Peyer's patch (tissue), 4 donors: Measurements from ENCODE around the gene NFYB. TPM values are rescaled to one million over a fixed set of nuclear protein-coding genes. Genes with fewer than 3 reads are reported as not detected.
A peak's percentile ranks its signal among the peaks of the same experiment; 100 is the strongest.

Experiments
- DNase-seq, 3 donors: peaks; one replicate each; pipeline ENCODE4 v3.0.0-alpha.2; 2017 to 2019
- H3K27ac ChIP-seq, 4 donors: fragments of 200-600 bp; sonication (generic); one replicate each; pipeline ENCODE4 v1.5.1; 2016 to 2019
- H3K27me3 ChIP-seq, 2 donors: fragments of 200-600 bp; sonication (generic); one replicate each; pipeline ENCODE4 v1.5.1; 2019
- H3K36me3 ChIP-seq, 3 donors: fragments of 200-600 bp; sonication (generic); one replicate each; pipeline ENCODE4 v1.5.1; 2016 to 2019
- H3K4me1 ChIP-seq, 4 donors: fragments of 200-600 bp; sonication (generic); one replicate each; pipeline ENCODE4 v1.5.1; 2016 to 2019
- H3K4me3 ChIP-seq, 4 donors: fragments of 200-600 bp; sonication (generic); 1 replicate in 3 of 4; 2 replicates in 1 of 4; pipeline ENCODE4 v1.5.1; 2016 to 2019; ENCODE audit warnings: mild to moderate bottlenecking in 1 of 4
- H3K9me3 ChIP-seq, 4 donors: fragments of 200-600 bp; sonication (generic); one replicate each; pipeline ENCODE4 v1.5.1; 2016 to 2019; ENCODE audit warnings: mild to moderate bottlenecking in 1 of 4
- POLR2A ChIP-seq, 2 donors: fragments of 450-650 bp; IDR thresholded peaks; one replicate each; pipeline ENCODE4 v1.5.1; 2017; ENCODE audit warnings: antibody characterized with exemption in 2 of 2, mild to moderate bottlenecking in 2 of 2, moderate library complexity in 2 of 2
- total RNA-seq, 4 donors: library from RNA; depleted of rRNA; stranded (reverse); fragments of >200 nt; gene quantifications; one replicate each; pipeline ENCODE4 v1.1.0, GENCODE V29; 2016
- TF ChIP-seq, protein P1 (sequence below), 6 experiments: fragments of 450-650 bp in 4 of 6; fragments of 200-600 bp in 2 of 6; sonication (generic) in 1 of 6; IDR thresholded peaks; one replicate each; pipeline ENCODE4 v1.5.1; 2017 to 2019; ENCODE audit warnings: antibody characterized with exemption in 6 of 6, mild to moderate bottlenecking in 3 of 6, moderate library complexity in 1 of 6

NFYB gene
- total RNA-seq, 4 donors from 2014 or later = 9.1 to 25.6 (median 19.4) TPM

DNA sequence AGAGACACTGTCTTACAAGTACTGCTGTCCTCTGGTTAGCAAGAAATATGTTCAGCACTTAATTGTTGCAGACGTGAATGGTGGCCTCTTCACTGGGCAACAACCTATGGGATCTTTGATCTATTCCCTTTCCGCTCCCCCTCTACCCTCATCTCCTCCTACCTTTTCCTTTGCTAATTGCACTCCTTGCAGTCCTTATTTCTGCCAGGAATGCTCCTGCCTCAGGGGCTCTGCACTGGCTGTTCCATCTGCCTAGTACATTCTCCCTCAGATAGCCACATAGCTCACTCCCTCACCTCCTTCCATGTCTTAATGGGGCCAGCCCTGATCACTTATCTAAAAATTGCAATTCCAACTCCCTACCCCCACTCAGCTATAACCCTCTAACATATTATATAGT is 4.5 kb upstream of the NFYB start:
- Histone ChIP-seq H3K36me3 (no peaks in the 10 kb centered on the region), H3K9me3 (no peaks in the 10 kb centered on the region), H3K27ac (no peak overlapping the region), H3K4me3 (no peak overlapping the region), H3K27me3 (no peaks in the 10 kb centered on the region), H3K4me1 (peaks cover 0 to 4% (median 0%) of the 10 kb centered on the region in 4 donors)
- TF ChIP-seq, protein P1, sequence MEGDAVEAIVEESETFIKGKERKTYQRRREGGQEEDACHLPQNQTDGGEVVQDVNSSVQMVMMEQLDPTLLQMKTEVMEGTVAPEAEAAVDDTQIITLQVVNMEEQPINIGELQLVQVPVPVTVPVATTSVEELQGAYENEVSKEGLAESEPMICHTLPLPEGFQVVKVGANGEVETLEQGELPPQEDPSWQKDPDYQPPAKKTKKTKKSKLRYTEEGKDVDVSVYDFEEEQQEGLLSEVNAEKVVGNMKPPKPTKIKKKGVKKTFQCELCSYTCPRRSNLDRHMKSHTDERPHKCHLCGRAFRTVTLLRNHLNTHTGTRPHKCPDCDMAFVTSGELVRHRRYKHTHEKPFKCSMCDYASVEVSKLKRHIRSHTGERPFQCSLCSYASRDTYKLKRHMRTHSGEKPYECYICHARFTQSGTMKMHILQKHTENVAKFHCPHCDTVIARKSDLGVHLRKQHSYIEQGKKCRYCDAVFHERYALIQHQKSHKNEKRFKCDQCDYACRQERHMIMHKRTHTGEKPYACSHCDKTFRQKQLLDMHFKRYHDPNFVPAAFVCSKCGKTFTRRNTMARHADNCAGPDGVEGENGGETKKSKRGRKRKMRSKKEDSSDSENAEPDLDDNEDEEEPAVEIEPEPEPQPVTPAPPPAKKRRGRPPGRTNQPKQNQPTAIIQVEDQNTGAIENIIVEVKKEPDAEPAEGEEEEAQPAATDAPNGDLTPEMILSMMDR (IDR thresholded peaks at IDR 0.05) = no peak
- TF ChIP-seq POLR2A (IDR thresholded peaks at IDR 0.05) = no peak
- no peak for DNase-seq

DNA sequence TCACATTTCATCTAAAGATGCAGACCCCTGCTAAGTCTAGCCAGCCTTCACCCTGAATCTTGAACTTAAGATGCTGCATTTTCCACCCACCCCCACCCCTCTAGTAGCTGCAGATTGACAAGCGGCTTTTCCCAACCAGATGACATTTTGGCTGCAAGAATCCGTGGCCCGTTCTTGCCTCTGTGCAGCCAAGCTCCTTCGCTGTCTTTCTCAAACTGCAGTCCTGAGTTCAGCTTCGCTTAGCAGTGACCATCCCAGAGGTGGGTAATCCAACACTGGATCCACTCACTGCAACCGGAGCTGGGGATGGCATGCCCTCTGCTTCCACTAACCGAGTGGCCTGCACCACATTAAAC is 765 bp upstream of the NFYB start:
- no peaks in the 10 kb centered on the region for H3K27me3 ChIP-seq
- H3K4me3 ChIP-seq = peak overlapping the region; percentile 32 to 53 (median 42)
- H3K9me3 ChIP-seq = no peaks in the 10 kb centered on the region
- H3K27ac ChIP-seq = peak overlapping the region in 2 of 4 donors; percentile 74 to 85
- H3K4me1 ChIP-seq = peaks cover 0 to 15% (median 7%) of the 10 kb centered on the region in 4 donors
- H3K36me3 ChIP-seq = no peaks in the 10 kb centered on the region
- TF ChIP-seq, protein P1 (IDR thresholded peaks at IDR 0.05) = no peak
- no peak for TF ChIP-seq POLR2A (IDR thresholded peaks at IDR 0.05)
- DNase-seq = no peak

DNA sequence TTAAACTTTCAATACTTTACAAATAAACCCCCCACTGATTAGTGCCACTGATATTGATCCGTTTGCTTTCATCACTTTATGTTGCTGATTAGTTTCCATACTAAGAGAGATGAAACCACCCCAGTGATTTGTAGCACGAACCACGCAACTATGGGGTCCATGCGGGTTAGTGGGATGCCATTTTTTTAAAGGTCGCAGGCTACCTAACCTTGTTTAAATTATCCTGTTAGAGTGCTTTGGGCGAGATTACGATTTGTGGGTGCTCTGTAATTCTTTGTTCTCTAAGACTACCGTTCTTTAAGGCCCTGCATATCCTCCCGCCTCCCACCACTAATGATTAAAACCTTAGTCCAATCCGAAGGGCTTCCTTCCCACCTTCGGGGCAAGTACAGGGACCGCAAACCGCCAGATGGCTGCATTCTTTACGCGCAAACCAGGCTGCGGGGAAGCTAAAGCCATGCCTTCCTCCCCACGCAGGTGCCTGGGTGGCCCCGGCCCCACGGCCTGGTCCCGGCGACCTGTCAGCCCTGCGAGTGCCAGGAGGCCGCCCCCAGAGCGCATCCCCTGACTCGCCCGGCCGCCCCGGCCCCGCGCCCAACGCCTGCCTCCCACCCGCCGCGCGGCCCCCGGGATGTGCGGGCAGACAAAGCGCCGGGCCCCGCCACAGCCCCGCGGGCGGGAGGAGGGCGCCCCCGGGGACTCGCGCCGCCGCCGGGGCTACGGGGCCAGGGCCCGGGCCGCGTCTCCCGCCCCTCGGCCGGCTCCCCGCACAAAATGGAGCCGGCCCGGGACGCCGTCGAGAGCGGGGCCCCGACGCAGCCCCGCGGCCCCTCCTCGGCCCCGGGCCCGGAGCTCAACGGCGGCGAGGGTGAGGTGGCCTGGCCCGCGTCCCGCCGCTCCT is 759 bp downstream of the NFYB start:
- peak overlapping the region; percentile 86 to 97 (median 88) for H3K27ac ChIP-seq
- TF ChIP-seq, protein P1 (IDR thresholded peaks at IDR 0.05) = no peak
- TF ChIP-seq POLR2A (IDR thresholded peaks at IDR 0.05) = no peak
- DNase-seq = peak; percentile 28 to 67 (median 61)
- H3K4me1 ChIP-seq = peaks cover 0 to 20% (median 8%) of the 10 kb centered on the region in 4 donors
- H3K27me3 ChIP-seq = no peaks in the 10 kb centered on the region
- no peaks in the 10 kb centered on the region for H3K9me3 ChIP-seq
- H3K36me3 ChIP-seq = peaks cover 0 to 8% (median 0%) of the 10 kb centered on the region in 3 donors
- H3K4me3 ChIP-seq = peak overlapping the region; percentile 77 to 89 (median 81)

DNA sequence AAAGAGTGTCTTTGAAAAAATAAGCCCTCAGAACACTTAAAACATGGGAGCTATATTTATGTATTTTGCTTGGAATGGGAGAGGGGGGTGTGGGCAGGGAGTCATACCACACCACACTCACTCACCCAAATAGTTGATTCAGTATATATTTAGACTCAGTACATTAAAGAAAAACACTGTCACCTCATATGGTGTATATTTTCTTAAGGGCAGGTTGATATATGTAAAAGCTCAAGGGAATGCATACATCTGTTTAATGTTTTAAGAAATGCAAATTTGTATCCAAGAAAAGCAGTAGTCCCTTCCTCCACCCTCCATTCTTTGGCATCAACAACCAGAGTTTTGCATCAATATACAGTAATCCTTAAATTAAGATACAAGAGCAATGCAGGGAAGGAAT is 1.4 kb downstream of the NFYB start:
- Histone ChIP-seq H3K9me3 (no peaks in the 10 kb centered on the region), H3K4me1 (peaks cover 0 to 26% (median 8%) of the 10 kb centered on the region in 4 donors), H3K4me3 (peak overlapping the region; percentile 77 to 89 (median 81)), H3K27ac (peak overlapping the region in 1 of 4 donors; percentile 89), H3K36me3 (peaks cover 0 to 9% (median 0%) of the 10 kb centered on the region in 3 donors), H3K27me3 (no peaks in the 10 kb centered on the region)
- DNase-seq = no peak
- TF ChIP-seq POLR2A (IDR thresholded peaks at IDR 0.05) = no peak
- TF ChIP-seq, protein P1 (IDR thresholded peaks at IDR 0.05) = no peak

DNA sequence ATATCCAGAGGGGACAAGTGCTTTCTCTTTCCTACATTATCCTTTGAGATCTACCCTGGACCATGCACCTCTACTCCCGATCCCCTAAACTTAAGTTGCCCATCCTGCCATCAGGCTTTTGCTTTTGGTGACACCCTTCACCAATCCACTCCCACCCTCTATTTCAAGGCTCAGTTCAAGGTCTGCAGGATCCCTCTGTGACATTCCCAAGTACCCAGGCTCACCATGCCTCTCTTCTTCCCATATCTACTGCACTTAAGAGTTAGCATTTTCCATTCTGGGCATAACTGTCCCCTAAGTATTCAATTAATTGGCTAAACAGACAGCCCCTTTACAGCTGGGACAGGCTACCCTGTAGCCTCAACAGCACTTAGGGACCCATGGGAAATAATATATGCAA is 3.1 kb downstream of the NFYB start:
- DNase-seq = no peak
- no peak overlapping the region for H3K4me3 ChIP-seq
- H3K36me3 ChIP-seq = peaks cover 0 to 9% (median 0%) of the 10 kb centered on the region in 3 donors
- H3K27me3 ChIP-seq = no peaks in the 10 kb centered on the region
- TF ChIP-seq, protein P1 (IDR thresholded peaks at IDR 0.05) = no peak
- no peak for TF ChIP-seq POLR2A (IDR thresholded peaks at IDR 0.05)
- peaks cover 0 to 26% (median 8%) of the 10 kb centered on the region in 4 donors for H3K4me1 ChIP-seq
- H3K27ac ChIP-seq = no peak overlapping the region
- no peaks in the 10 kb centered on the region for H3K9me3 ChIP-seq
